K562 (cell line): ENCODE results near the gene IRF5. TPM values are rescaled to one million over a fixed set of nuclear protein-coding genes. Genes with fewer than 3 reads are reported as not detected.
A peak's percentile ranks its signal among the peaks of the same experiment; 100 is the strongest.

Experiments
- ATAC-seq: fragments of 200-7000 bp; cut with Tn5 transposase; 3 replicates; pipeline ENCODE4 v1.9.1; 2020; ENCODE audit warnings: moderate library complexity
- BruUV-seq: library from RNA; stranded (reverse); fragments of 400-500 nt; replicated peaks from 2 replicates; lab custom pipeline; 2021; lab: Mats Ljungman, UMichigan
- CTCF ChIA-PET: fragments of 300-600 bp; formaldehyde crosslinking; extraction: SDS; loops from one replicate; lab custom pipeline; 2021; ENCODE audit warnings: low intra/inter-chr PET ratio; lab: Yijun Ruan, JAX
- POLR2A ChIA-PET: fragments of 300-600, 350-650 bp; sonication (Branson Sonifier 250); formaldehyde crosslinking; extraction: SDS; loops from one replicate; lab custom pipeline; 2021; ENCODE audit warnings: antibody characterized with exemption, inconsistent platforms; lab: Yijun Ruan, JAX
- DNase-seq, 4 experiments: peaks; one replicate each; pipeline versions ENCODE4 v3.0.0 to v3.0.0-alpha.2; 2011 to 2018; ENCODE audit warnings: low spot score in 3 of 4, mixed read lengths in 3 of 4; ENCODE audit errors: extremely low read depth in 1 of 4
- FAIRE-seq: peaks from 2 replicates; lab custom pipeline; 2011; peaks lifted over from hg19 to GRCh38; lab: Jason Lieb, UNC
- H2AFZ ChIP-seq: 2 replicates; pipeline ENCODE4 v1.6.0; 2011; ENCODE audit warnings: low read depth, low read length, control low read depth, inconsistent platforms
- H3K27ac ChIP-seq: fragments of 200-600 bp; 3 replicates; pipeline ENCODE4 v1.8.0; 2011; ENCODE audit warnings: low read depth, mild to moderate bottlenecking, control low read depth, inconsistent platforms, low read length, moderate library complexity, mixed read lengths; ENCODE audit errors: extremely low read depth
- H3K27me3 ChIP-seq, 2 experiments: fragments of 300-600 bp in 1 of 2; 2 replicates in 1 of 2; 3 replicates in 1 of 2; pipeline versions ENCODE4 v1.6.0 to v1.8.0; 2011; ENCODE audit warnings: inconsistent platforms in 2 of 2, low read length in 2 of 2, mild to moderate bottlenecking in 1 of 2, mixed read lengths in 1 of 2, moderate library complexity in 1 of 2; ENCODE audit not compliant: control insufficient read depth in 2 of 2, insufficient read depth in 2 of 2
- H3K36me3 ChIP-seq: fragments of 300-600 bp; 3 replicates; pipeline ENCODE4 v1.8.0; 2011; ENCODE audit warnings: mild to moderate bottlenecking, low read length, inconsistent platforms; ENCODE audit not compliant: control insufficient read depth, insufficient read depth
- H3K4me1 ChIP-seq, 2 experiments: fragments of 200-600 bp in 1 of 2; replicated peaks in 1 of 2; 2 replicates in 1 of 2; 3 replicates in 1 of 2; pipeline versions ENCODE4 v1.5.1 to v1.8.0; 2011; ENCODE audit warnings: inconsistent platforms in 2 of 2, low read length in 2 of 2, mild to moderate bottlenecking in 1 of 2, mixed read lengths in 1 of 2, moderate library complexity in 1 of 2; ENCODE audit not compliant: control insufficient read depth in 2 of 2, insufficient read depth in 2 of 2
- H3K4me2 ChIP-seq: 2 replicates; pipeline ENCODE4 v1.6.1; 2011; ENCODE audit warnings: low read length, control low read depth, inconsistent platforms, mixed read lengths; ENCODE audit not compliant: insufficient read depth
- H3K4me3 ChIP-seq: fragments of 200-600 bp; sonication (generic), shearing (Covaris generic); 2 replicates; pipeline ENCODE4 v1.5.1; 2016; ENCODE audit warnings: control low read depth, inconsistent platforms
- H3K79me2 ChIP-seq: fragments of 200-600 bp; 3 replicates; pipeline ENCODE4 v1.8.0; 2011; ENCODE audit warnings: low read length, inconsistent platforms; ENCODE audit not compliant: control insufficient read depth, insufficient read depth
- H3K9ac ChIP-seq, 2 experiments: 2 replicates each; pipeline versions ENCODE4 v1.6.0 to v1.6.1; 2011; ENCODE audit warnings: low read depth in 2 of 2, low read length in 2 of 2, control low read depth in 1 of 2, inconsistent platforms in 1 of 2, mild to moderate bottlenecking in 1 of 2, mixed read lengths in 1 of 2; ENCODE audit not compliant: insufficient read depth in 1 of 2
- H3K9me1 ChIP-seq: one replicate; pipeline ENCODE4 v1.6.0; 2011; ENCODE audit warnings: inconsistent platforms, mild to moderate bottlenecking, low read length, moderate library complexity; ENCODE audit not compliant: control insufficient read depth, insufficient read depth
- H3K9me3 ChIP-seq: replicated peaks from 2 replicates; pipeline ENCODE4 v1.5.1; 2011; ENCODE audit warnings: low read depth, low read length, inconsistent platforms; ENCODE audit not compliant: control insufficient read depth, insufficient read depth
- H4K20me1 ChIP-seq: replicated peaks from 2 replicates; pipeline ENCODE4 v1.6.1; 2011; ENCODE audit warnings: low read length, inconsistent platforms, mixed read lengths; ENCODE audit not compliant: control insufficient read depth, insufficient read depth
- BACH1 ChIP-seq: fragments of 200-800 bp; sonication (Bioruptor generic); IDR thresholded peaks from 2 replicates; pipeline ENCODE4 v1.6.1; 2016; ENCODE audit warnings: missing genetic modification characterization, missing compliant biosample characterization
- HNRNPL ChIP-seq: fragments of 200-400 bp; formaldehyde crosslinking; IDR thresholded peaks from 2 replicates; pipeline ENCODE4 v1.6.1; 2017; ENCODE audit warnings: low read depth, mild to moderate bottlenecking, low read length
- KDM1A ChIP-seq, 2 experiments: fragments of 450-650 bp; IDR thresholded peaks; 2 replicates each; pipeline ENCODE4 v1.6.1; 2016; ENCODE audit warnings: mild to moderate bottlenecking in 2 of 2
- L3MBTL2 ChIP-seq: fragments of 450-650 bp; IDR thresholded peaks from 2 replicates; pipeline ENCODE4 v1.6.1; 2016; ENCODE audit warnings: mild to moderate bottlenecking, moderate library complexity
- RBM34 ChIP-seq: fragments of 200-400 bp; formaldehyde crosslinking; IDR thresholded peaks from 2 replicates; pipeline ENCODE4 v1.6.1; 2018; ENCODE audit warnings: low read length, borderline replicate concordance; ENCODE audit not compliant: insufficient read depth
- SMAD1 ChIP-seq: fragments of 150-350 bp; IDR thresholded peaks from 2 replicates; pipeline ENCODE4 v1.6.1; 2014; ENCODE audit warnings: low read length, low read depth; ENCODE audit not compliant: partially characterized antibody
- ZNF444 ChIP-seq: fragments of 250-450 bp; sonication (Bioruptor Pico); IDR thresholded peaks from 2 replicates; pipeline ENCODE4 v1.4.0; 2020; ENCODE audit warnings: mild to moderate bottlenecking, moderate library complexity
- ZNF589 ChIP-seq: fragments of 200-800 bp; sonication (Bioruptor generic); IDR thresholded peaks from 2 replicates; pipeline ENCODE4 v1.6.1; 2016; ENCODE audit warnings: low read depth, missing genetic modification characterization, missing compliant biosample characterization
- ZNF79 ChIP-seq: fragments of 250-450 bp; sonication (Bioruptor Pico); IDR thresholded peaks from 2 replicates; pipeline ENCODE4 v1.4.0; 2020; ENCODE audit warnings: low read depth, mild to moderate bottlenecking, moderate library complexity
- WGBS: fragments of 100-300 bp; shearing (Covaris generic); methylation state at CpG from one replicate; pipeline ENCODE4 v1.1.6; 2016; ENCODE audit warnings: low coverage, mixed read lengths; ENCODE audit not compliant: insufficient coverage; ENCODE audit errors: missing lambda C conversion rate; 5-methylcytosine and 5-hydroxymethylcytosine counted together
- in situ Hi-C: fragments of 300-500 bp; cut with MboI; formaldehyde crosslinking; loops from 4 replicates; pipeline ENCODE4 v1.15.0; 2018; ENCODE audit warnings: inconsistent platforms, mixed read lengths
- intact Hi-C: fragments of 100-400 bp; cut with micrococcal nuclease; formaldehyde crosslinking; loops from 2 replicates; pipeline ENCODE4 v1.14.2; 2022
- polyA plus RNA-seq, 8 experiments: library from polyadenylated mRNA; depleted of rRNA in 4 of 8; stranded (reverse) in 5 of 8; unstranded in 3 of 8; fragments of >200 nt; fragmentation: Nextera tagmentation in 2 of 8; fragmentation: Illumina TruSeq in 1 of 8; extraction: Ambion mirVana in 2 of 8; extraction: Trizol in 1 of 8; gene quantifications; 2 replicates each; pipeline versions ENCODE4 v1.2.1 to v1.2.3, GENCODE V29; 2011 to 2014; ENCODE audit warnings: inconsistent platforms in 1 of 8, missing spikeins in 1 of 8
- total RNA-seq, 7 experiments: library from RNA; depleted of rRNA in 6 of 7; stranded (reverse); fragments of >200 nt in 6 of 7; fragmentation: Illumina TruSeq in 2 of 7; extraction: Trizol in 2 of 7; gene quantifications; 2 replicates each; pipeline versions ENCODE4 v1.2.1 to v1.2.3, GENCODE V29; 2011 to 2021; ENCODE audit warnings: low replicate concordance in 1 of 7
- TF ChIP-seq, protein P1 (sequence below): fragments of 450-650 bp; conservative IDR thresholded peaks from 2 replicates; pipeline ENCODE4 v1.6.1; 2016; ENCODE audit warnings: missing genetic modification characterization, low read depth, mild to moderate bottlenecking, missing compliant biosample characterization, moderate library complexity
- TF ChIP-seq, protein P2 (sequence below): fragments of 450-650 bp; conservative IDR thresholded peaks from 2 replicates; pipeline ENCODE4 v1.6.1; 2016; ENCODE audit warnings: missing genetic modification characterization, low read depth, mild to moderate bottlenecking, control low read depth, missing compliant biosample characterization

Gene IRF5
- total and polyA plus RNA-seq, 9 of the 15 experiments (the other 6 are each of a cell fraction or from before 2014, with no cell fraction given) = 0.04 TPM; not detected in 8

- no peak overlapping the region for H3K4me3 ChIP-seq
- peaks cover 62 to 75% of the 10 kb centered on the region in 2 experiments for H3K27me3 ChIP-seq
- 27% methylated on average over 6 of the region's 7 CpGs for WGBS
- no TSS peak for BruUV-seq
- no peak for FAIRE-seq
- H3K27ac ChIP-seq = no peak overlapping the region
- intact Hi-C loops = no loop called here
- H4K20me1 ChIP-seq = peaks cover 10% of the 10 kb centered on the region
- H3K9ac ChIP-seq = no peak overlapping the region
- no peak overlapping the region for H3K4me2 ChIP-seq
- no peaks in the 10 kb centered on the region for H3K79me2 ChIP-seq
- ATAC-seq = peak; percentile 10
- in situ Hi-C loops = no loop called here
- DNase-seq = no peak
- H3K9me1 ChIP-seq = no peaks in the 10 kb centered on the region
- POLR2A ChIA-PET = interaction anchor here (0.6 to 1.8 kb wide), 5 partner anchors 8 to 115 kb away, joined by 3 to 8 read pairs (median 4); partner anchors contain the start of gene TNPO3
- H3K36me3 ChIP-seq = no peaks in the 10 kb centered on the region
- TF ChIP-seq ZNF79 (CRISPR knock-in tag) = no peak
- TF ChIP-seq L3MBTL2 = no peak
- TF ChIP-seq, protein P1, sequence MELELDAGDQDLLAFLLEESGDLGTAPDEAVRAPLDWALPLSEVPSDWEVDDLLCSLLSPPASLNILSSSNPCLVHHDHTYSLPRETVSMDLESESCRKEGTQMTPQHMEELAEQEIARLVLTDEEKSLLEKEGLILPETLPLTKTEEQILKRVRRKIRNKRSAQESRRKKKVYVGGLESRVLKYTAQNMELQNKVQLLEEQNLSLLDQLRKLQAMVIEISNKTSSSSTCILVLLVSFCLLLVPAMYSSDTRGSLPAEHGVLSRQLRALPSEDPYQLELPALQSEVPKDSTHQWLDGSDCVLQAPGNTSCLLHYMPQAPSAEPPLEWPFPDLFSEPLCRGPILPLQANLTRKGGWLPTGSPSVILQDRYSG (tag) = no peak
- no peak for TF ChIP-seq KDM1A (IDR thresholded peaks at IDR 0.05)
- no peak for TF ChIP-seq ZNF444
- TF ChIP-seq SMAD1 = no peak
- TF ChIP-seq RBM34 = no peak
- TF ChIP-seq, protein P2, sequence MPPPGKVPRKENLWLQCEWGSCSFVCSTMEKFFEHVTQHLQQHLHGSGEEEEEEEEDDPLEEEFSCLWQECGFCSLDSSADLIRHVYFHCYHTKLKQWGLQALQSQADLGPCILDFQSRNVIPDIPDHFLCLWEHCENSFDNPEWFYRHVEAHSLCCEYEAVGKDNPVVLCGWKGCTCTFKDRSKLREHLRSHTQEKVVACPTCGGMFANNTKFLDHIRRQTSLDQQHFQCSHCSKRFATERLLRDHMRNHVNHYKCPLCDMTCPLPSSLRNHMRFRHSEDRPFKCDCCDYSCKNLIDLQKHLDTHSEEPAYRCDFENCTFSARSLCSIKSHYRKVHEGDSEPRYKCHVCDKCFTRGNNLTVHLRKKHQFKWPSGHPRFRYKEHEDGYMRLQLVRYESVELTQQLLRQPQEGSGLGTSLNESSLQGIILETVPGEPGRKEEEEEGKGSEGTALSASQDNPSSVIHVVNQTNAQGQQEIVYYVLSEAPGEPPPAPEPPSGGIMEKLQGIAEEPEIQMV (tag) = no peak
- no peak for TF ChIP-seq BACH1 (tag)
- TF ChIP-seq HNRNPL = no peak
- TF ChIP-seq ZNF589 = no peak
- H3K9me3 ChIP-seq = no peaks in the 10 kb centered on the region
- H2AFZ ChIP-seq = no peak overlapping the region
- CTCF ChIA-PET = no interaction called here
- H3K4me1 ChIP-seq = peaks cover 0 to 31% of the 10 kb centered on the region in 2 experiments; a peak in 2 of 5 replicates
Measured at GRCh38 chr7:128939075-128939860, 1.5 kb downstream of the IRF5 start.
